Mucosa of rectum (tissue), 2 donors: ENCODE measurements around the gene SNED1.

Experiments used
- H3K27ac ChIP-seq, 2 donors: one replicate each; pipeline ENCODE4 v1.7.0; 2013; ENCODE audit warnings: inconsistent platforms in 2 of 2, low read depth in 2 of 2, low read length in 2 of 2
- H3K27me3 ChIP-seq, 2 donors: one replicate each; pipeline ENCODE4 v1.7.0; 2013; ENCODE audit warnings: low read length in 2 of 2; ENCODE audit not compliant: control insufficient read depth in 2 of 2, insufficient read depth in 2 of 2
- H3K36me3 ChIP-seq, 2 donors: one replicate each; pipeline ENCODE4 v1.7.0; 2013; ENCODE audit warnings: low read length in 2 of 2; ENCODE audit not compliant: control insufficient read depth in 2 of 2, insufficient read depth in 2 of 2
- H3K4me1 ChIP-seq, 2 donors: one replicate each; pipeline ENCODE4 v1.7.0; 2013; ENCODE audit warnings: low read length in 2 of 2, mild to moderate bottlenecking in 1 of 2; ENCODE audit not compliant: control insufficient read depth in 2 of 2, insufficient read depth in 2 of 2
- H3K4me3 ChIP-seq, 2 donors: one replicate each; pipeline ENCODE4 v1.7.0; 2013; ENCODE audit warnings: low read length in 2 of 2
- H3K9ac ChIP-seq, 2 donors: one replicate each; pipeline ENCODE4 v1.7.0; 2013; ENCODE audit warnings: low read length in 2 of 2, low read depth in 1 of 2, mild to moderate bottlenecking in 1 of 2
- H3K9me3 ChIP-seq, 2 donors: one replicate each; pipeline ENCODE4 v1.7.0; 2013; ENCODE audit warnings: low read length in 2 of 2; ENCODE audit not compliant: control insufficient read depth in 2 of 2
- donor health status: healthy.
- donor health status: Normal muscosa, but diverticular disease.

The SNED1 gene

GRCh38 chr2:241140445-241140840 is 142.0 kb downstream of the SNED1 start:
- H3K27ac ChIP-seq = no peak overlapping the region
- no peaks in the 10 kb centered on the region for H3K9me3 ChIP-seq
- H3K27me3 ChIP-seq = no peaks in the 10 kb centered on the region
- no peak overlapping the region for H3K9ac ChIP-seq
- peaks cover 3 to 9% of the 10 kb centered on the region in 2 donors for H3K4me1 ChIP-seq
- H3K36me3 ChIP-seq = peaks cover 4 to 19% of the 10 kb centered on the region in 2 donors
- no peak overlapping the region for H3K4me3 ChIP-seq

DNA sequence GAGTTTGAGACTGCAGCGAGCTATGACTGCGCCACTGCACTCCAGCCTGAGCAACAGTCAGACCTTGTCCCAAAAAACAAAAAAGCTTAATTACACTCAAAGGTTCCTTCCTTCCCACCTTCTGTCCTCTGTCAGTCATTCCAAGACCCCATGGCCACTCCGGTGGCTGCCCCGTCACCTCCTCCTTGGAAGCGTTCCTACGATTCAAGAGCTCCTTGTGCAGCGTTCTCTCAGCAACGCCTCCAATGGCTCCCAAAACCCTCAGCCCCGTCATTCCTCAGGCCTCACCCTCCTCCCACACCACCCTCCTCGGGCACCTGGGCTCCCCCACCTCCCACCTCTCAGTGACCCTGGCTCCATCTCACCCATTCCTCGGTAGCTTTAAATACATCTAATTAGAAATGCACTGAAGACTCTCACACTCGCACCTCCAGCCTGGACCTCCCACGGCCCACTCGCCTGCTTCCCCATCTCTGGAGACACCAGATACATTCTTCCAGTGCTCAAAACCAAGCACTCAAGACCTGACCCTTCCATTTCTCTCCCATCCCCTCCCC is 142.9 kb downstream of the SNED1 start:
- no peak overlapping the region for H3K9ac ChIP-seq
- no peak overlapping the region for H3K4me3 ChIP-seq
- H3K9me3 ChIP-seq = no peaks in the 10 kb centered on the region
- no peak overlapping the region for H3K27ac ChIP-seq
- peaks cover 4 to 15% of the 10 kb centered on the region in 2 donors for H3K36me3 ChIP-seq
- peaks cover 1 to 2% of the 10 kb centered on the region in 2 donors for H3K4me1 ChIP-seq
- H3K27me3 ChIP-seq = no peaks in the 10 kb centered on the region

- no peak overlapping the region for H3K9ac ChIP-seq
- H3K4me1 ChIP-seq = no peaks in the 10 kb centered on the region
- no peaks in the 10 kb centered on the region for H3K27me3 ChIP-seq
- H3K27ac ChIP-seq = no peak overlapping the region
- H3K9me3 ChIP-seq = no peaks in the 10 kb centered on the region
- peaks cover 0 to 12% of the 10 kb centered on the region in 2 donors for H3K36me3 ChIP-seq
- H3K4me3 ChIP-seq = no peak overlapping the region
These were observed 143.6 kb downstream of the SNED1 start for GRCh38 chr2:241142063-241142462.

DNA sequence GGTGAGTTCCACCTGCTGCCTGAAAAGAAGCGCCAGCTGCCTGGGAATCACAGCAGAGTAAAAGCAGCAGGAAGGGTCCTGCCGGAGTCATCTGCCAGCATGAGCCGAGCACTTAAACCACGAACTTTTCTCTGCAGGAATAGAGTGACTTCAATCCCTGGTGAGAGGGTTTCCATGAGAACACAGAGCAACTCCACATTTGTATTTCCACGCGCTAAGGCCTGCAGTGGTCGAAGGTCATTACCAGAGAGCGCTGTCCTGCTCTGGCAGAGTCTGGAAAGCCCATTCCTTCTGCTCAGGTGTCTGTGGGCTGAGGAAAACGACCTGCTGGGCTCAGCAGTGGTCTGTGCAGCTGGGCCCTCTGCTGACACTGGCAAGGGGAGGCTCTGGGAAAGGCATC is 144.2 kb downstream of the SNED1 start:
- H3K27me3 ChIP-seq = no peaks in the 10 kb centered on the region

More for the DNA sequence above, 144.2 kb downstream of the SNED1 start:
- Histone ChIP-seq H3K27ac (no peak overlapping the region), H3K9ac (no peak overlapping the region), H3K9me3 (no peaks in the 10 kb centered on the region), H3K36me3 (peaks cover 0 to 10% of the 10 kb centered on the region in 2 donors), H3K4me3 (no peak overlapping the region), H3K4me1 (no peaks in the 10 kb centered on the region)
